KBM-7 (cell line): ENCODE data around the gene PHACTR2.
"Not testable (repeated sequence)": the region's sequence is repeated elsewhere in the genome, so short reads cannot be mapped to it uniquely, and the experiment has no call there.

Experiments
- DNase-seq: peaks from one replicate; pipeline ENCODE4 v3.0.0-alpha.2; 2015
- in situ Hi-C: fragments of 300-500 bp; cut with MboI; formaldehyde crosslinking; loops from 2 replicates; pipeline ENCODE4 v1.14.3; 2020; ENCODE audit warnings: low sequenced_read_pairs, low pct_unique_long_range_greater_than_20kb, mixed read lengths

Gene PHACTR2

DNA sequence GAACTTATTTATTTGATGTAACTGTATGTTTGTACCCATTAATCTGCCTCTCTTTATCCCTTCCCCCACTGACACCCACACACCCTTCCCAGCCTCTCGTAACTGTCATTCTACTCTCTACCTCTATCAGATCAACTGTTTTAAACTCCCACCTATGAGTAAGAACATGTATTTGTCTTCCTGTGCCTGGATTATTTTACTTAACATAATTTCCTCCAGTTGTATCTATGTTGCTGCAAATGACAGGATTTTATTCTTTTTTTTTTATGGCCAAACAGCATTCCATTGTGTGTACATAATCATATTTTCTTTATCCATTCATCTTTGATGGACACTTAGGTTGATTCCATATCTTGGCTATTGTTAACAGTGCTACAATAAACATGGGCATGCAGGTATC, 49.3 kb downstream of the PHACTR2 start:
- DNase-seq: no peak
- in situ Hi-C loops: no loop called here

DNA sequence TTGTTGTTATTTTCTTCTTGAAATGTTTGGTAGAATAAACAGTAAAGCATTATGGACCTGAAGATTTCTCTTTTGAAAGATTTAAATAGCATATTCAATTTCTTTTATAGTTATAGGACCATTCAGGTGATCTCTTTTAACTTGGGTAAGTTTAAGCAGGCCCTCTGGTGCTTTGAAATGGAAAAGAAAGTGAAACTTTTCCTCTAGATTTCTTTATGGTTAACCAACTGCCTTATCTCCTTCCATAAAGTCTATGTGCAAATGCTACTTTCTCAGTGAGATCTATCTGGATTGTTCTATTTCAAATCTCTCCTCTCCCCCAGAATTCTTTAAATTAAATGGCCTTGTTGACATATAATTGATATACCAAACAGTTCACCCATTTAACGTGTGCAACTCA, 54.0 kb downstream of the PHACTR2 start:
- no peak for DNase-seq

DNA sequence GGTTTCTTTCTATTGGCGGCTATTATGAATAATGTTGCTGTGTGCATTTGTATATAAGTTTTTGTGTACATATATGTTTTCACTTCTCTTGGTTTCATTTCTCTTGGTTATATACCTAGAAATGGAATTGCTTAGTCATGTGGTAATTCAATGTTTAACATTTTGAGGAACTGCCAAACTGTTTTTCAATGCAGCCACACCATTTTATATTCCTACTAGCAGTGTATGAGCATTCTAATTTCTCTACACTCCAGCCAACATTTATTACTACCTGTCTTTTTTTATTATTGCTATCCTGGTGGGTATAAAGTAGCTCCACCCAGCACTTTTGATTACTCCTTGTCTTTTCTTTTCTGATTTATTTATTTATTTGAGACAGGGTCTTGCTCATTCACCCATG, 54.8 kb downstream of the PHACTR2 start:
- peak; percentile 9 for DNase-seq
- in situ Hi-C loops: no loop called here

More for the DNA sequence above, 54.0 kb downstream of the PHACTR2 start:
- in situ Hi-C loops: no loop called here

DNA sequence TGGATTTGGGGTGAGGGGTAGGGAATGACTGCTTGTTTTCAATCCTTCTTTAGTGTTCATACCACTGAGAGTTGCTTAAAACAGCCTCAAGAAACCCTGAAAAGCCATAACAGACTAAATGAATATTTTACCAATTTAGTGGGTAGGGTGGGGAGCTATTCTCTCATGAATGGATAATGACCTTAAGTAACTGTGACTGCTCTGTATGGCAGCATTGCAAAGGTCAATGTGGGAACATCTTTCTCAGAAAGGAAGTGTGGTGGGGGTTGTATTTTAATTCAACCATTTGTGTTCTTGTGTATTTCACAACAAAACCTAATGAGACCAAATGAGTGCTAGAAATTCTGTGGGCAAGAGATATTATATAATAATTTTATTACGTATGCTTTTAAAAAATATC, 55.7 kb downstream of the PHACTR2 start:
- DNase-seq: no peak
- in situ Hi-C loops: no loop called here

DNA sequence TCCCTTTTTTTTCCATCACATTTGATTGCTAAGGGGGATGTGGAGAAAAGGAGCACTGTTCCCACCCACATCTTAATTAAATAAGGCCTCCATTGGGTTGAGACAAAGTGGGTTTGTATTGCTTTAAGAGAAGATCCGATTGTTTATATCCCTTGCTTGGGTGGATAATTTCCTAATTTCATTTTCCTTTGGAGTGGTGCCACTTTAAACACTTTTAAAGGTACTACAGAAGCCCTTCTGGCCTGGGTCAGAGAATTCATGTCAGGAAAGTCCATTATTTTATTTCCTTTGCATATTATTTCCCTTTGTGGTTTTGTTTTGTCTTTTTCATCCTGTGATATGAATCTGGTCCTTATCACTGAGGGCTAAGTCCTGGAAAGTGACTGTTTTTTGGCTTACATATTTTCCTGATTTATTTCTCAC, 56.9 kb downstream of the PHACTR2 start:
- in situ Hi-C loops: no loop called here
- DNase-seq: no peak

DNA sequence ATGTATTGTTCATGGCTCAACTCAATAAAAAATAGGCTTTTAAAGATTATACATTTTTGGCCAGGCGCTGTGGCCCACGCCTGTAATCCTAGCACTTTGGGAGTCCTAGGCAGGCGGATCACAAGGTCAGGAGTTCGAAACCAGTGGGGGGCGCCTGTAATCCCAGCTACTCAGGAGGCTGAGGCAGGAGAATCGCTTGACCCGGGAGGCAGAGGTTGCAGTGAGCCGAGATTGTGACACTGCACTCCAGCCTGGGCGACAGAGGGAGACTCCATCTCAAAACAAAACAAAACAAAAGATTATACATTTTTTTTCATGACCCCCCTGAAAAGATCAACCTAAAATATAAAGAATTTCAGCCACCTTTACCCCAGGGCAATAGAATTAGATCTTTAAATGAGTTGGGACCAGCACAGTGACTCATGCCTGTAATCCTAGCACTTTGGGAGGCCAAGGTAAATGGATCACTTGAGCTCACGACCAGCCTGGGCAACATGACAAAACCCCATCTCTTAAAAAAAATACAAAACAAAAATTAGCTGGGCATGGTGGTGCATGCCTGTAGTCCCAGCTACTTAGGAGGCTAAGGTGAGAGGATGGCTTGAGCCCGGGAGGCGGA, 60.4 kb downstream of the PHACTR2 start:
- DNase-seq, in situ Hi-C loops: not testable (repeated sequence)

DNA sequence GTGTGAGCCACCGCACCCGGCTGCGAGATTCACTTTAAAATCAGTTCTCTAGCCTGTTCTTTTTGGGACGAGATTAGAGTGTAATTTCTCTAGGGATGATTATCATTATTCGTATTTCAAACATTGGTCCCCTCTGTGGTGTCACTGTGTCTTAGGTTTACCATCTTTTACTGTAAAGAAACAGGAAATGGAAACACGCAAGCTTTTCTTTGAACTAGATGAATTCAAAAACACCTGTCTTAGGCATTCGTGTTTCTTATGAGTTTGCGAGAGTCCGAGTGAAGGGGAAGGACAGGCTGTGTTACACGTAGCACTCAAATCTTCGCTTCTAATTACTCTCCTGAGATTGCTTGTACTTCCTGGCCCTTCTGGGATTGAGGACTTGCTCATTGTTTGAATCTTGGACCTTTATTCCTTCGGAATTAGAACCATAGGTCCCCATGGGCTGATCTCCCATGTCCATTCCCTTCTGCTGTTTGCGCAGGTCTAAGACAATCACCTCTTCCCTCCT, 61.6 kb downstream of the PHACTR2 start:
- in situ Hi-C loops: no loop called here
- no peak for DNase-seq

DNA sequence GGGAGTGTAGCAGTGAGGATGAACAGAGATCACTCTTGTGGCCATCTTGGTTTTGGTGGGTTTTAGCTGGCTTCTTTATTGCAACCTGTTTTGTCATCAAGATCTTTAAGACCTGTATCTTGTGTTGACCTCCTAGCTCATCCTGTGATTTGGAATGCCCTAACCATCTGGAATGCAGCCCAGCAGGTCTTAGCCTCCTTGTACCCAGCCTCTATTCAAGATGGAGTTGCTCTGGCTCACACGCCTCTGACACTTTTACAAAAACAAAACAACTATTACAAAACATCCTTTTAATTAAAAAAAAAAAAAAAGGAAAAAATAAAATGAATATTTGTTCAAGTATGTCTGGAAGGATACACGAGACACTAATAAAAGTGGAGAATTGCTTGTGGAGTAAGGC, 62.4 kb downstream of the PHACTR2 start:
- in situ Hi-C loops: no loop called here
- no peak for DNase-seq

DNA sequence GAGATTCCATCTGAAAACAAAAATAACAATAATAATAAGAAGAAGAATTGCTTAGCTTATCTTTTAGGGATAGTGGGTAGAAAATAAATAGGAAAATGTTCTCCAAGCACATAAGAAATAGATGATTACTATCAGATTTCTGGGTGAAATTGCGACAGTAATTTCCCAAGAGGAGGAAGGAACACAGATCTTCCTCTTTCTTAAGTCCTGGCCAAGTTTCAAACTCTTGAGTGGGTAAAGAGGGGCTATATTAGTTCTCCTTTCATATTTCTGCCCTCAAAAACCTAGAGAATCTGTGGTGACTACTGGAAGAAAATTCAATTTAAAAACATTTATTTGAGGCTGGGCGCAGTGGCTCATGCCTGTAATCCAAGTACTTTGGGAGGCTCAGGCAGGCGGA, 63.7 kb downstream of the PHACTR2 start:
- DNase-seq: peak; percentile 38

DNA sequence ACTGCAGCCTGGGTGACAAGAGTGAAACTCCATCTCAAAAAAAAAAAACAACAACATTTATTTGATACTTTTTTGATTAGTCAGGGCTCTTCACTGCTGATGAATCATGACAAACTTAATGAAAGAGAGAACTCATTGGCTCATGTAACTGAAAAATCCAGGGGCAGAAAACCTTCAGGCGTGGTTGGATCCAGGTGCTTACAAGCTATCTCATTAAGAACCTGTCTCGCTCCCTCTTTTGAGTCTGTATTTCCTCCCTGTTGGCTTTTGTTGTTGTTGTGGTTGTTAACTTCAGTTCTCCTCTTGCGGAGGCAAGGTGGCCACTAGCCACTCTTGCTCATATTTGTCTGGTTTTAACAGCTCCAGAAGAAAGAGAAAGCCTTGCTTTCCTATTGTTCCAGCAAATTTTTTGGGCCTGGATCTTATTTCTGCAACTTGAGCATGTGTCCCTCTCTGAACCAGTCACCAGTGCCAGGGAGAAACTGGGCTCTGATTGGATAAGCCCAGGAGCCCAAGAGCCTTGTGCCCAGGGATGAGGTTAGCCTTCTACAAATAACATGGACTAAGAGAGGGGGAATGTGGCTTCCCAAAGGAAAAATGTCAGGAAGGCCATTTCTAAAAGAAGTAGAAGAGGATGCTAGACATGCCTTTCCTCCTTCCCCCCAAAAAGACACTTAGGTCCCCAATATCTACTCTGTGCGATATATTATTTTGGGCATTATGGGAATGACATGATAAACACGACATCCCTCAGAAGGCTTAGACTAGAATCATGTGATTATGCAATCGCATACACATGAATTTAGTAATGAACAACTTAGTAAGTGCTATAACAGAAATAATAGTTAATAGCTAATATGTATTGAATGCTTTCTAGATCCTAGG, 64.5 kb downstream of the PHACTR2 start:
- in situ Hi-C loops: no loop called here
- DNase-seq: no peak

More for the DNA sequence above, 63.7 kb downstream of the PHACTR2 start:
- in situ Hi-C loops: no loop called here

DNA sequence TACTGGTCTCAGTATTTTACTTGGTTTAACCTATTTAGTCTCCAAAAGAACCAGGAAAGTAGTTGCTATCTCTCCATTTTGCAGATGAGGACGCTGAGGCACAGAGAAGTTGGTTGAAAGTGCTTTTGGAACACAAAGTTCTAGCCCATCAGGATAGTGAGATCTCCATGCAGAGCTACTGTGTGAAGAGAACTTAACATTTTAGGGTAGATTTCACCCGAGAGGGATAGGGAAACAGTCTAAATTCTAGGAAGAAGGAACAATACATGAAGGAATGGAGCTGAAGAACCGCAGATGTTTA, 65.1 kb downstream of the PHACTR2 start:
- no peak for DNase-seq
- in situ Hi-C loops: no loop called here

DNA sequence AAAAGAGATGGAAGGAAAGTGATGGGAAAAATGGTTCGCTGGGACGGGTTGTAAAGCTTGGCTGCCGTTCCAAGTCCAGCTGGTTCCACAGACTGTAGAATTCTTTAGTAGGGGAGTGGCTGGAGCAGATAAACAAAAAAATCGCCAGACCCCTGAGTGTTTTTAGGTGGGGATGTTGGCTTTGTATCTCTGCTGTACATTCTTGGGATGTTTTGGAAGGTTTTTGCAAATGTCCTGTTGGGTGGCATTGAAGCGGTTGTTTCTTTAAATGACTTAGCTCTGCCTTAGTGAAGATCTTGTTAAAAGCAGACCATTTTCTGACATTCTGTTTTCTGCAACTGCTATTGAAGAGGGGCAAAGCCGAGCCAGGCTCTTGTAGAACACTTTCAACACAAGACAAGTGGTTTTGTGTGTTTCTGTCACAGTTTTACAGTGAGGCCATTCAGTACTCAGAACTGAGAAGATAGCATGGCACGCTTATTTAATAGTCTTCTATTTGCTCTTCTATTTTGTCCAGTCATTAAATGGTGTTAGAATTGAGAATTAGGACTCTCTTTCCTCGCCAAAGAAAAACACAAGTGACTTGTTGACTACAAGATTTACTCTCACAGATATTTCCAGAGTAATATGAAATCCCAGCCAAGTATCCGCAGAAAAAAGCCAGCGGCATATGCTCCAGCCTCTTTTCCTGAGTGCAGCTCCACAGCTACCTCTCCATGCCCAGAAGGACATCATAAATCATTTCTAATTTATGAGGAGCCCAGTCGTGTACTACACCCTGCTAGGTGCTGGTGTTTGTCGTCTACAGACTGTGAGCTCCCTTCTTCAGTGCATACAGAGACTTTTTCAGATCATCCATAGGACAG, 65.8 kb downstream of the PHACTR2 start:
- in situ Hi-C loops: no loop called here
- DNase-seq: no peak

DNA sequence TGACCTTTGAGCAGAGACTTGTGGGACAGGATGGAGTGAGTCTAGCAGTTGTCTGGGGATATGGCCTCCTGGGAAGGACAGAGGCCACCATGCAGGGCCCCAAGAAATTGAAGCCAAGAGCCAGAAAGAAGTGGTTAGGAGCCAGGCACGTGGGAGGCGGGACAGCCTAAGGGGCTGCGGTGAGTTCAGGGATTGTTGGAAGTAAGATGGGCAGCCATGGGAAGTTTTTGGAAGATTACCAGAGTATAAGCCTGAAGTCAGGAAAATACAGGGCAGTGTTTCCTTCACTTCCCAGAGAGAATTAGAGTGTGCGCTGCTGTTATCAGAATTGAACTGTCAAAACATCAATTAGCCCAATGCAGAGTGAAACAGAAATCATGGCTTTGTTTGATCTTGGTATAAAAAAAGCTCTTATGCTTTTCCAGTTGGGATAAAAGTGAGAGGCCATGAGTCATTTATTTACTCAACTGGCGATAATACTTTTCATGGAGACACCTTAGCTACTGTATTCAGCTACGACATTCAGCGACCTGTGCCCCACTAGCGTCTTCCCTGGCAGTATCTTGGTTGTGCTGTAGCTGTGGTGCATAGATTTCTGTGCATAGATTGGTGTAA, 66.9 kb downstream of the PHACTR2 start:
- no peak for DNase-seq
- in situ Hi-C loops: no loop called here

DNA sequence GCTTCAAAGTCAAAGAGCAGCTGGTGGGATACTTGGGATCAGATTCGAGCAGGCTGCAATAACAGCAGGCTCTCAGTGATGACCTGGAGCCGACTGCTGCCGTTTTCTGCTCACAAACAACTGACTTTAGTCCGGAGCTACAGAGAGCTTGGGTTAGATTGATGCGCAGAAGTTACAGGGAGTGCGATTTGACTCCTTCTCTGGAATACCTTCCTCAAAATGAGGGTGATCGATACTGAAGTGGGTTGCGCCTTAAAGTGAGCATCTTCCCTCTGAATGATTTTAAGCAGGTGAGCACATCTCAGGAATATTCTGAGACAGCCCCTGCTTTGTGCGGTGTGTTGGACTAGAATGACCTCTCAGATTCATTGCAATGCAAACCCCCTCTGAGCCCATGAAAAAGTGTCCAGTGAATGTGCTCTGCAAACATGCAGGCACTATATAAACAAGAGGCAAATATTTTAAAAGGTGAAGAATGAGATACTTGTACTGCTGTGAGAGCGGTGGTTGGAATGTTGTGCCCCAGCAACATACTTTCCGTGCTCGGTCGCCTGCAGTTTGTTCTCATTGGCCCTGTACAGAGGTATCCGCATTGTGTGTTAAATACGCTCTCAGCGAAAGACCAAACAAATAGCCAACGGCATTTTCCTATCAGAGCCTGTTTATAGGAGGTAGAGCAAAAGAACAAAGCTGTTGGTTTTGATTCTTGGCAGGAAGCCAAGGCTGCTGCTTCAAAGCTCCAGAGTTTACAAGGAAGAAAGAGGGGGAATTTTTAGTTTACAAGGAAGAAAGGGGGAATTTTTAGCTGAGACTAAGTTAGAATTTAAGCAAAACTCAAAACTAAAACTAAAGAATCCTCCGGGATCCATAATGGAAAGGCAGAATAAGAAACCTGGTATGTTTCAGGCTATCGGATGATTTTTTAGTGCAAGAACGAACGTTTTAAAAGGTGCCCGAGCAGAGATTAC, 67.7 kb downstream of the PHACTR2 start:
- in situ Hi-C loops: no loop called here
- DNase-seq: no peak

DNA sequence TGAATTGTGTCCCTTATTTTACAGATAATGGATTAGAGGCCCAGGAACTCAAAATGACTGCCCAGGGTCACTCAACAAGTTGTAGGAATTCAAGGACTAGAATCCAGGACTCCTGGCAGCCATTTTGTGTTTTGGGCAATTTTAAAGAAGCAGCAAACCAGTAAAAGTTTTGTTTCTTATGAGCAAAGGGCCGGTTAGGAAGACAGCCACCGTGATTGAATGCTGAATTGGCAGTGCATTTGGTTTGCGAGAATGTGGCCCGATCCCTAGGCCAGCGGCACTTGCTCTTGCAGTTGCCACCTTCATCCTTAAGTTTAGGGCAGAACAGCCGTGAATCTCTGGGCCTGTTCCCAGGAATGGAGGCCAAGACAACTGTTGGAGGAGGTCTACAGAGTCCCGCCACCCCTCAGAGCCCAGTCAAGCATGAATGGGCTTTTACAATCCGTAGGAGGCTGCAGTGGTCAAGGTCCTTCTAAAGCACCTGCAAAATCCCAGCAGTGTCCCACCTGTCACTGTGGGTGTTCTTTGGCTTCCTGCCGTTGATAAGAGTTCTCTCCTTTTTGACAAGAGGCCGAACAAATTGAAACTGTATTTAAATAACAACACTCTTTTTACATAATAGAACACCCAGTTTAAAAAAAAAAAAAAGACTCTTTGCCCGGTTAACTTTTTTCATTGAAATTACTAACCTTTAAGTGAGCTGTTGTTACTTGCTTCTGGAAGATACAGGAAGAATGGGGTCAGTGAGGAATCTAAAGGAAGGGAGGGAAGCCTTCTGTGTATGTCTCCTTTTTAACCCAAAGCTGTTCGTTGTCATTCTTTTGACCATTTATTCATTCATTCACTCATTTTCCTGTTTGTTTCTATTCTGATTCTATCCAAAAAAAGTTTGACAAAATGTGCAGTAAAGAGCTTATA, 68.7 kb downstream of the PHACTR2 start:
- in situ Hi-C loops: no loop called here
- no peak for DNase-seq

DNA sequence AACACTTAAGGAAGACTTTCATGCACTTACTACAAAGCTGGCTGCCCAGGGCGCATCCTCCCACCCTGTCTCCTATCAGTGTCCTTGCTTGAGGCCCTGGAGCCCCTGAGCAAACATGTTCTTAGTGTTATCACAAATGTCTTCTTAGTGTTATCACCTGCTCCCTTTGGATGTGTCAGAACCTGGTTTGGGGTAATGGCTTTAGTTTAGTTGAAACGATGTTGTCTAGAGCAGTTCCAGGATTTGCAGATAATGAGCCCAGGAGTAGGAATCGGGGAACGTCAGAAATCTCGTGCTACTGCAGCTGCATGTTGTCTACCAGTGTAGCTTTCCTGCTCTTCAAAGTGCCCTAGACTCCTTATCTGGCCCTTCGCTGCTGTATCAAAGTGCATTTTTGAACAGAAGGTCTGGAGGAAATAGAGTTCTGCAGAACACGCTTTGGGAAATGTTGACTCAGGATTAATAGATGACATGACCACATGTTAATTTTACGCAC, 69.6 kb downstream of the PHACTR2 start:
- in situ Hi-C loops: no loop called here
- no peak for DNase-seq

DNA sequence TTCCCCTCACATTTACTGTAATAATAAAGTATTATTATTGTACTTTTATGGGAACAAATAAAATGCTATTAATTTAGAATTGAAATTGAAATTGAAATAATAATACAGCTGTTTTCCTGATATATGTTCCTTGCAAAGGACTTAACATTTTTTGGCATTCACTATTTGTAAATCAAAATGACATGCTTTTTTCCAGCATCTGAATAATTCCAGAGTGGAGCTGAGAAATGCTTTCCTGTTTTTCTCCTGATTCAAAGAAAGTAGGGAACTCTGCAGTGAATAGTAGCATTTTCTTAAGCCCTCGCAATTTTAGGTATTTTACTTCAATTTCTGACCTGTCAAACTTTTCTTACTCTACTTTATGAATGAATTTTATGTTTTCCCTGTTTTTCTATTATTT, 72.1 kb downstream of the PHACTR2 start:
- in situ Hi-C loops: no loop called here
- DNase-seq: no peak
